Heart right ventricle (tissue), 16 donors: ENCODE measurements around the gene LRRC59. TPM values are rescaled to one million over a fixed set of nuclear protein-coding genes. Genes with fewer than 3 reads are reported as not detected.

Experiments used
- ATAC-seq, 8 donors: fragments of 200-7000 bp; cut with Tn5 transposase; one replicate each; pipeline ENCODE4 v1.9.1; 2020; ENCODE audit warnings: mild to moderate bottlenecking in 8 of 8, moderate library complexity in 8 of 8, moderate number of reproducible peaks in 1 of 8
- DNase-seq, 2 donors: peaks; one replicate each; pipeline ENCODE4 v3.0.0-alpha.2; 2020
- H3K27ac ChIP-seq, 10 donors: fragments of 200-600 bp; sonication (generic) in 2 of 10; one replicate each; pipeline versions ENCODE4 v1.5.0 to v1.8.0; 2020 to 2022; ENCODE audit warnings: mild to moderate bottlenecking in 3 of 10
- H3K27me3 ChIP-seq, 7 donors: fragments of 200-600 bp; one replicate each; pipeline ENCODE4 v1.8.0; 2021 to 2022; ENCODE audit warnings: mild to moderate bottlenecking in 2 of 7
- H3K36me3 ChIP-seq, 9 donors: fragments of 200-600 bp; sonication (generic) in 1 of 9; one replicate each; pipeline versions ENCODE4 v1.5.0 to v1.8.0; 2020 to 2022; ENCODE audit warnings: mild to moderate bottlenecking in 2 of 9
- H3K4me1 ChIP-seq, 9 donors: fragments of 200-600 bp; sonication (generic) in 1 of 9; one replicate each; pipeline versions ENCODE4 v1.5.0 to v1.8.0; 2020 to 2022; ENCODE audit warnings: mild to moderate bottlenecking in 4 of 9
- H3K4me3 ChIP-seq, 10 donors: fragments of 200-600 bp; sonication (generic) in 2 of 10; one replicate each; pipeline versions ENCODE4 v1.5.0 to v1.8.0; 2020 to 2022; ENCODE audit warnings: mild to moderate bottlenecking in 7 of 10, moderate library complexity in 2 of 10
- H3K9me3 ChIP-seq, 11 donors: fragments of 200-600 bp in 10 of 11; sonication (generic) in 2 of 11; one replicate each; pipeline versions ENCODE4 v1.5.0 to v1.8.0; 2013 to 2022; ENCODE audit warnings: mild to moderate bottlenecking in 2 of 11, control low read depth in 1 of 11, moderate library complexity in 1 of 11
- WGBS, 2 donors: extraction: QIAGEN DNeasy Blood & Tissue Kit; methylation state at CpG; one replicate each; pipeline ENCODE4 v1.1.7; 2013; ENCODE audit warnings: inconsistent platforms in 1 of 2; 5-methylcytosine and 5-hydroxymethylcytosine counted together
- intact Hi-C, 10 donors: fragments of 100-400 bp; cut with DNase I; formaldehyde crosslinking; loops; one replicate each; pipeline versions ENCODE4 v1.11.1 to v1.14.2; 2022
- polyA plus RNA-seq, 2 donors: library from polyadenylated mRNA; stranded (reverse); fragments of 200-250 nt; gene quantifications; one replicate each; pipeline ENCODE4 v1.2.3, GENCODE V29; 2013
- total RNA-seq, 10 donors: library from RNA; stranded (reverse); fragmentation: NEBNext Ultra II Directional in 3 of 10; extraction: Animal tissue kit (Norgen Biotek cat#: 25700) in 3 of 10; gene quantifications; one replicate each; pipeline versions ENCODE4 v1.2.1 to v1.2.4, GENCODE V29; 2021 to 2023
- TF ChIP-seq, protein P1 (sequence below), 9 donors: fragments of 200-600 bp; sonication (generic) in 2 of 9; IDR thresholded peaks; one replicate each; pipeline versions ENCODE4 v1.5.0 to v1.8.0; 2021 to 2022; ENCODE audit warnings: antibody characterized with exemption in 9 of 9, mild to moderate bottlenecking in 5 of 9, moderate library complexity in 1 of 9
- donor health status: Arrhythmogenic right ventricular cardiomyopathy.
- donor health status: ischemic (EF 13 %, LVEDD 7.1; RV severe dilation, severe dysfunction).
- donor health status: healthy with polysubstance abuse.
- donor health status: DM: no; HTN: yes; CAD: no.
- donor health status: DM: no; HTN: no; CAD: no.
- donor health status: ischemic (EF 25% LVEDD 6.9; RV normal size, moderate dysfunction).
- donor health status: ischemic (EF 25% LVEDD 5.7; RV mildly dilated, moderate dysfunction).
- donor health status: healthy.
- donor health status: DM: yes; HTN: yes; CAD: no.
- donor health status: Ischemic cardiomyopathy.
- donor health status: ischemic (EF 35%, LVEDD 5.7; RV mildly dilated, moderate dysfunction).
- donor health status: nonischemic (EF 11% LVEDD 7.7; RV severe dilation, severe dysfunction).
- donor health status: DM: yes; HTN: yes; CAD: no.
- donor health status: PGD.
- donor health status: ischemic (EF 29% LVEDD 5.4; RV normal size, mild dysfunction).
- donor health status: nonischemic (EF 23%, LVEDD 6.1; RV moderate dilation, normal function).

The LRRC59 gene
- total and polyA plus RNA-seq, 12 donors = 11.4 to 83.1 (median 24.7) TPM

DNA sequence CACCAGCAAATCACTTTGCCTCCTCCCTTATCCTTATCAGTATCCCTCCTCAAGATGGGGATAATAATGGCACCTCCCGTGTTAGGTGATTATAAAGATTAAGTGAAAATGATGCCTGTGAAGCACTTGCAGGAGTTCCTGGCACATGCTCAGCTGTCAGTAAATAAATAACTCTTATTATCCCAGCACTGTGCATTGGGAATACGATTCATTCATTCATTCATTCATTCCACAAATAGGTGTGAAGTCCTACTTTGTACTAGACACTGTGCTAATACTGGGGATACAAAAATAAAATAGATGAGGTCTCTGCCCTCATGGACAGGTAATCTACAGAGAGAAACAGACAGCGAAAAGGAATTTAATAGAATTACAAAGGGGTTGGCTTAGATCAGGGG lies 49.4 kb downstream of the LRRC59 start:
- Histone ChIP-seq H3K27me3 (no peaks in the 10 kb centered on the region), H3K27ac (no peak overlapping the region), H3K9me3 (no peaks in the 10 kb centered on the region), H3K4me3 (peak overlapping the region in 2 of 10 donors; percentile 88 to 97), H3K36me3 (peaks cover 0 to 11% (median 0%) of the 10 kb centered on the region in 9 donors), H3K4me1 (peaks cover 6 to 45% (median 33%) of the 10 kb centered on the region in 9 donors)
- WGBS, 2 donors = 71 to 80% methylated on average over 3 of the region's 3 CpGs
- intact Hi-C loops = no loop called here
- DNase-seq (no peak), ATAC-seq (no peak)
- TF ChIP-seq, protein P1, sequence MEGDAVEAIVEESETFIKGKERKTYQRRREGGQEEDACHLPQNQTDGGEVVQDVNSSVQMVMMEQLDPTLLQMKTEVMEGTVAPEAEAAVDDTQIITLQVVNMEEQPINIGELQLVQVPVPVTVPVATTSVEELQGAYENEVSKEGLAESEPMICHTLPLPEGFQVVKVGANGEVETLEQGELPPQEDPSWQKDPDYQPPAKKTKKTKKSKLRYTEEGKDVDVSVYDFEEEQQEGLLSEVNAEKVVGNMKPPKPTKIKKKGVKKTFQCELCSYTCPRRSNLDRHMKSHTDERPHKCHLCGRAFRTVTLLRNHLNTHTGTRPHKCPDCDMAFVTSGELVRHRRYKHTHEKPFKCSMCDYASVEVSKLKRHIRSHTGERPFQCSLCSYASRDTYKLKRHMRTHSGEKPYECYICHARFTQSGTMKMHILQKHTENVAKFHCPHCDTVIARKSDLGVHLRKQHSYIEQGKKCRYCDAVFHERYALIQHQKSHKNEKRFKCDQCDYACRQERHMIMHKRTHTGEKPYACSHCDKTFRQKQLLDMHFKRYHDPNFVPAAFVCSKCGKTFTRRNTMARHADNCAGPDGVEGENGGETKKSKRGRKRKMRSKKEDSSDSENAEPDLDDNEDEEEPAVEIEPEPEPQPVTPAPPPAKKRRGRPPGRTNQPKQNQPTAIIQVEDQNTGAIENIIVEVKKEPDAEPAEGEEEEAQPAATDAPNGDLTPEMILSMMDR (IDR thresholded peaks at IDR 0.05) = no peak

GRCh38 chr17:50347117-50347893 lies 50.0 kb downstream of the LRRC59 start:
- TF ChIP-seq, protein P1 (IDR thresholded peaks at IDR 0.05) = no peak
- no peaks in the 10 kb centered on the region for H3K27me3 ChIP-seq
- no peaks in the 10 kb centered on the region for H3K9me3 ChIP-seq
- DNase-seq (no peak), ATAC-seq (peak in 5 of 8 donors; percentile 2 to 27 (median 6))
- 28 to 34% methylated on average over 17 of the region's 17 CpGs for WGBS, 2 donors
- peak overlapping the region in 4 of 10 donors; percentile 64 to 84 (median 68) for H3K27ac ChIP-seq
- peak overlapping the region; percentile 69 to 99 (median 92) for H3K4me3 ChIP-seq
- peaks cover 0 to 5% (median 0%) of the 10 kb centered on the region in 9 donors for H3K36me3 ChIP-seq
- peaks cover 6 to 41% (median 33%) of the 10 kb centered on the region in 9 donors for H3K4me1 ChIP-seq
- intact Hi-C loops = no loop called here

DNA sequence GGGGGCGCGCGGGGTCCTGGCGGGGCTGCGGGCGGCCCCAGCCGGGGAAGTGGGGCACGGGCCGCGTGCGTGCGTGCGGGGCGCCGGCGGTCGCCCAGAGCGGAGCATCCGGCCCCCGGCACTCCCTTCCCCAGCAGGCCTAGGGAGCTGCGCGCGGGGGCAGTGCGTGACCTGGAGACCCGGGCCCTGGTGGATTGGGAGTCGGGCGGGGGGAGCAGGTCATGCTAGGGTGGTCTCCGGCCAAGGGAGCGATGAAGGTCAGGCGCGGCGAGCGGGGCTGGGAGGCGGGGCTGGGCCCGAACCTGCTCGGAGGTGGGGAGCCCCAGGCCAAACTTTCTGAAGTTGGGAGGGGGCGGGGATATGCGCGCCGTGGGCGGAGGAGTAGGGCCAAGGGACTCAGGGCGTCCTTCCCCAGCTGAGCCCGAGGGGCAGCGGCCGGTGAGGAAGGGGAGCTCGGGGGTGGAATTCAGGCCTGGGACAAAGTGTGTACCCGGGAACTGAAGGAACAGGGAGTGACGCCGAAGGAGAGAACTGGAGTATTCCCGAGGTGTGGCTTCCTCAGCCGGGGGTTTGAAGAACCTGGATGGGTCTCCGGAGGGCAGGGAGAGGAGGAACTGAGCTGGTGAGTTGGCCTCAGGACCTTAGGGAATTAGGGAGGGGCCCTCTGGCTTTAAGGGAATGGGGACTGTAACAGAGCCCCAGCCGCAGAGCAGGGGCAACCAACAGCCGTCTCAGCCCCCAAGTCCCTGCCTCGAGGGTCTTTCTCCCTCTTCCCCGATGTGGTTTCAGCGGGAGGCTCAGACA lies 50.8 kb downstream of the LRRC59 start:
- Histone ChIP-seq H3K27me3 (no peaks in the 10 kb centered on the region), H3K36me3 (no peaks in the 10 kb centered on the region), H3K27ac (peak overlapping the region; percentile 22 to 84 (median 66)), H3K9me3 (no peaks in the 10 kb centered on the region), H3K4me3 (peak overlapping the region; percentile 69 to 99 (median 92)), H3K4me1 (peaks cover 6 to 34% (median 31%) of the 10 kb centered on the region in 9 donors)
- DNase-seq (peak; percentile 44 to 50), ATAC-seq (peak; percentile 21 to 60 (median 44))
- intact Hi-C loops = no loop called here
- TF ChIP-seq, protein P1 (IDR thresholded peaks at IDR 0.05) = no peak
- WGBS, 2 donors = 1 to 2% methylated on average over 45 to 57 of the region's 57 CpGs
